Measurements from ENCODE around the gene HAUS1. TPM values are rescaled to one million over a fixed set of nuclear protein-coding genes. Genes with fewer than 3 reads are reported as not detected.
"Not testable (repeated sequence)": the region's sequence is repeated elsewhere in the genome, so short reads cannot be mapped to it uniquely, and the experiment has no call there.

The HAUS1 gene
- total RNA-seq, 4 donors from 2014 or later = 10.2 to 33.1 (median 21.8) TPM

GRCh38 chr18:46113751-46114150, 9.6 kb downstream of the HAUS1 start:
- TF ChIP-seq CTCF (IDR thresholded peaks at IDR 0.05) (no peak), POLR2A (IDR thresholded peaks at IDR 0.05) (no peak)
- intact Hi-C loops (cut with DNase I; ENCODE audit: low total_unique reads) = no loop called here
- 87 to 100% methylated on average over 1 of the region's 1 CpG for WGBS, 2 donors
- H3K4me3 ChIP-seq (ENCODE audit: low read depth, poor library complexity, severe bottlenecking) = no peak overlapping the region
- no peak for DNase-seq (ENCODE audit: low spot score in 2 of 2)

- intact Hi-C loops (cut with DNase I; ENCODE audit: low total_unique reads); DNase-seq (ENCODE audit: low spot score in 2 of 2); H3K4me3 ChIP-seq (ENCODE audit: low read depth, poor library complexity, severe bottlenecking): not testable (repeated sequence)
- 57 to 97% methylated on average over 4 of the region's 4 CpGs for WGBS, 2 donors
These were observed 22.4 kb downstream of the HAUS1 start for GRCh38 chr18:46126625-46127024.

GRCh38 chr18:46130061-46130460, 25.9 kb downstream of the HAUS1 start:
- intact Hi-C loops (cut with DNase I; ENCODE audit: low total_unique reads) = no loop called here
- 98 to 100% methylated on average over 2 of the region's 2 CpGs for WGBS, 2 donors

GRCh38 chr18:46130549-46130948, 26.4 kb downstream of the HAUS1 start:
- WGBS, 2 donors = 100% methylated on average over 8 of the region's 8 CpGs
- intact Hi-C loops (cut with DNase I; ENCODE audit: low total_unique reads); H3K4me3 ChIP-seq (ENCODE audit: low read depth, poor library complexity, severe bottlenecking); DNase-seq (ENCODE audit: low spot score in 2 of 2): not testable (repeated sequence)

More at GRCh38 chr18:46130061-46130460, 25.9 kb downstream of the HAUS1 start:
- DNase-seq (ENCODE audit: low spot score in 2 of 2) = no peak
- no peak for TF ChIP-seq POLR2A (IDR thresholded peaks at IDR 0.05)
- H3K4me3 ChIP-seq (ENCODE audit: low read depth, poor library complexity, severe bottlenecking) = no peak overlapping the region

- intact Hi-C loops (cut with DNase I; ENCODE audit: low total_unique reads) = no loop called here
- TF ChIP-seq POLR2A (IDR thresholded peaks at IDR 0.05) (no peak), CTCF (IDR thresholded peaks at IDR 0.05) (no peak)
- H3K4me3 ChIP-seq (ENCODE audit: low read depth, poor library complexity, severe bottlenecking) = no peak overlapping the region
- no peak for DNase-seq (ENCODE audit: low spot score in 2 of 2)
- 83 to 85% methylated on average over 3 of the region's 3 CpGs for WGBS, 2 donors
These were observed 29.3 kb downstream of the HAUS1 start for GRCh38 chr18:46133534-46133933.

GRCh38 chr18:46134920-46135675, 30.9 kb downstream of the HAUS1 start:
- H3K4me3 ChIP-seq (ENCODE audit: low read depth, poor library complexity, severe bottlenecking) = no peak overlapping the region
- 58 to 64% methylated on average over 9 of the region's 9 CpGs for WGBS, 2 donors
- TF ChIP-seq POLR2A (IDR thresholded peaks at IDR 0.05) (no peak), CTCF (IDR thresholded peaks at IDR 0.05) (no peak)
- intact Hi-C loops (cut with DNase I; ENCODE audit: low total_unique reads) = no loop called here
- no peak for DNase-seq (ENCODE audit: low spot score in 2 of 2)

- TF ChIP-seq POLR2A (IDR thresholded peaks at IDR 0.05) (no peak), CTCF (IDR thresholded peaks at IDR 0.05) (no peak)
- 90 to 97% methylated on average over 4 of the region's 4 CpGs for WGBS, 2 donors
- H3K4me3 ChIP-seq (ENCODE audit: low read depth, poor library complexity, severe bottlenecking) = no peak overlapping the region
- DNase-seq (ENCODE audit: low spot score in 2 of 2) = no peak
- intact Hi-C loops (cut with DNase I; ENCODE audit: low total_unique reads) = no loop called here
These were observed 36.0 kb downstream of the HAUS1 start for GRCh38 chr18:46140173-46140572.
